Ovary (tissue), 9 donors: ENCODE measurements around the gene KBTBD13. TPM values are rescaled to one million over a fixed set of nuclear protein-coding genes. Genes with fewer than 3 reads are reported as not detected.
A peak's percentile ranks its signal among the peaks of the same experiment; 100 is the strongest.

ENCODE experiments used
- DNase-seq, 5 donors: peaks; one replicate each; pipeline ENCODE4 v3.0.0-alpha.2; 2019 to 2020
- H3K27ac ChIP-seq, 2 donors: fragments of 200-600 bp; one replicate each; pipeline versions ENCODE4 v1.5.1 to v1.8.0; 2019 to 2022
- H3K27me3 ChIP-seq: fragments of 200-600 bp; one replicate; pipeline ENCODE4 v1.8.0; 2022
- H3K36me3 ChIP-seq: fragments of 200-600 bp; sonication (generic); one replicate; pipeline ENCODE4 v1.5.1; 2019
- H3K4me1 ChIP-seq: one replicate; pipeline ENCODE4 v1.8.1; 2013; ENCODE audit warnings: mild to moderate bottlenecking, moderate library complexity; ENCODE audit not compliant: insufficient read depth
- H3K4me3 ChIP-seq: fragments of 200-600 bp; sonication (generic); one replicate; pipeline ENCODE4 v1.5.1; 2017
- H3K9me3 ChIP-seq, 2 donors: fragments of 200-600 bp in 1 of 2; sonication (generic) in 1 of 2; one replicate each; pipeline versions ENCODE4 v1.5.1 to v1.8.1; 2013 to 2019; ENCODE audit warnings: mild to moderate bottlenecking in 1 of 2, moderate library complexity in 1 of 2
- EP300 ChIP-seq: sonication (generic); formaldehyde crosslinking; IDR thresholded peaks from one replicate; pipeline ENCODE4 v1.6.1; 2017; ENCODE audit warnings: antibody characterized with exemption
- POLR2A ChIP-seq: fragments of 450-650 bp; IDR thresholded peaks from one replicate; pipeline ENCODE4 v1.6.1; 2017; ENCODE audit warnings: antibody characterized with exemption, mild to moderate bottlenecking, moderate library complexity
- WGBS, 3 donors: extraction: QIAGEN DNeasy Blood & Tissue Kit in 1 of 3; methylation state at CpG; one replicate each; pipeline versions ENCODE4 v1.1.5 to v1.1.7; 2013 to 2017; 5-methylcytosine and 5-hydroxymethylcytosine counted together
- intact Hi-C, 4 donors: fragments of 100-400 bp; cut with DNase I; formaldehyde crosslinking; loops; one replicate each; pipeline versions ENCODE4 v1.11.0 to v1.15.1; 2022 to 2023
- polyA plus RNA-seq, 2 donors: library from polyadenylated mRNA; stranded (reverse); fragments of 200-250 nt in 1 of 2; fragments of 350-450 nt in 1 of 2; fragmentation: Illumina TruSeq in 1 of 2; extraction: RNeasy Lipid Tissue Mini Kit (QIAGEN cat#74804) in 1 of 2; gene quantifications; one replicate each; pipeline ENCODE4 v1.2.3, GENCODE V29; 2013 to 2014
- total RNA-seq, 7 donors: library from RNA; depleted of rRNA in 2 of 7; stranded (reverse); fragments of >200 nt in 2 of 7; fragmentation: NEBNext Ultra II Directional in 3 of 7; extraction: Animal tissue kit (Norgen Biotek cat#: 25700) in 3 of 7; gene quantifications; one replicate each; pipeline versions ENCODE4 v1.1.0 to v1.2.4, GENCODE V29; 2016 to 2023
- TF ChIP-seq, protein P1 (sequence below), 3 donors: fragments of 450-650 bp in 2 of 3; fragments of 200-600 bp in 1 of 3; IDR thresholded peaks; one replicate each; pipeline versions ENCODE4 v1.5.1 to v1.8.0; 2016 to 2022; ENCODE audit warnings: antibody characterized with exemption in 3 of 3, mild to moderate bottlenecking in 1 of 3
- donor health status: DM: no; HTN: no; CAD: no; lungs with moderate emphysema.
- donor health status: DM: no; HTN: no; CAD: no.
- donor health status: Bipolar disorder and iron deficiency.
- donor health status: DM: yes; HTN: yes; CAD: no.
- donor health status: DM: no; HTN: no; CAD: no.
- donor health status: DM: yes; HTN: yes; CAD: no.

The KBTBD13 gene
- total and polyA plus RNA-seq, 9 donors: 0.07 to 0.28 (median 0.09) TPM; not detected in 3

DNA sequence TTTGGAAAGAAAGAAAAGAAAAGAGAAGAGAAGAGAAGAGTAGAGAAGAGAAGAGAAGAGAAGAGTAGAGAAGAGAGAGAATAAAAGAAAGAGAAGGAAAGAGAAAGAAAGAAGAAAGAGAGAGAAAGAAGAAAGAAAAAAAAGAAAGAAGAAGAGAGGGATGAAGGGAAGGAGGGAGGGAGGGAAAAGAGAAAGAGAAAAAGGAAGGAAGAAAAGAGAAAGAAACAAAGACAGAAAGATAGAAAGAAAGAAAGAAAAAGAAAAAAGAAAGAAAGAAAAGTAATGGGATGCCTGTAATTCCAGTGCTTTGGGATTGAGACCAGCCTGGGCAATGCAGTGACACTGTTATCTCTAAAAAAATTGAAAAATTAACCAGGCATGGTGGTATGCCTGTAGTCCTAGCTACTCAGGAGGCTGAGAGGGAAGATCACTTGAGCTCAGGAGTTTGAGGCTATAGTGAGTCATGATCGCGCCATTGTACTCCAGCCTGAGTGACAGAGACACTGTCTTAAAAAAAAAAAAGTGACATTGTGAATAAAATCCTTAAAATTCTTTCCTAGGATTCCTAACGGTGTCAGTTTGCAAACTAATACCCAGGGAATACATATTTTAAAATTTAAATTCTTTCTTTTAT, 10.4 kb upstream of the KBTBD13 start:
- TF ChIP-seq POLR2A (no peak), EP300 (no peak)
- TF ChIP-seq, protein P1, sequence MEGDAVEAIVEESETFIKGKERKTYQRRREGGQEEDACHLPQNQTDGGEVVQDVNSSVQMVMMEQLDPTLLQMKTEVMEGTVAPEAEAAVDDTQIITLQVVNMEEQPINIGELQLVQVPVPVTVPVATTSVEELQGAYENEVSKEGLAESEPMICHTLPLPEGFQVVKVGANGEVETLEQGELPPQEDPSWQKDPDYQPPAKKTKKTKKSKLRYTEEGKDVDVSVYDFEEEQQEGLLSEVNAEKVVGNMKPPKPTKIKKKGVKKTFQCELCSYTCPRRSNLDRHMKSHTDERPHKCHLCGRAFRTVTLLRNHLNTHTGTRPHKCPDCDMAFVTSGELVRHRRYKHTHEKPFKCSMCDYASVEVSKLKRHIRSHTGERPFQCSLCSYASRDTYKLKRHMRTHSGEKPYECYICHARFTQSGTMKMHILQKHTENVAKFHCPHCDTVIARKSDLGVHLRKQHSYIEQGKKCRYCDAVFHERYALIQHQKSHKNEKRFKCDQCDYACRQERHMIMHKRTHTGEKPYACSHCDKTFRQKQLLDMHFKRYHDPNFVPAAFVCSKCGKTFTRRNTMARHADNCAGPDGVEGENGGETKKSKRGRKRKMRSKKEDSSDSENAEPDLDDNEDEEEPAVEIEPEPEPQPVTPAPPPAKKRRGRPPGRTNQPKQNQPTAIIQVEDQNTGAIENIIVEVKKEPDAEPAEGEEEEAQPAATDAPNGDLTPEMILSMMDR (IDR thresholded peaks at IDR 0.05): no peak
- intact Hi-C loops: no loop called here
- peak overlapping the region; percentile 59 for H3K4me3 ChIP-seq

DNA sequence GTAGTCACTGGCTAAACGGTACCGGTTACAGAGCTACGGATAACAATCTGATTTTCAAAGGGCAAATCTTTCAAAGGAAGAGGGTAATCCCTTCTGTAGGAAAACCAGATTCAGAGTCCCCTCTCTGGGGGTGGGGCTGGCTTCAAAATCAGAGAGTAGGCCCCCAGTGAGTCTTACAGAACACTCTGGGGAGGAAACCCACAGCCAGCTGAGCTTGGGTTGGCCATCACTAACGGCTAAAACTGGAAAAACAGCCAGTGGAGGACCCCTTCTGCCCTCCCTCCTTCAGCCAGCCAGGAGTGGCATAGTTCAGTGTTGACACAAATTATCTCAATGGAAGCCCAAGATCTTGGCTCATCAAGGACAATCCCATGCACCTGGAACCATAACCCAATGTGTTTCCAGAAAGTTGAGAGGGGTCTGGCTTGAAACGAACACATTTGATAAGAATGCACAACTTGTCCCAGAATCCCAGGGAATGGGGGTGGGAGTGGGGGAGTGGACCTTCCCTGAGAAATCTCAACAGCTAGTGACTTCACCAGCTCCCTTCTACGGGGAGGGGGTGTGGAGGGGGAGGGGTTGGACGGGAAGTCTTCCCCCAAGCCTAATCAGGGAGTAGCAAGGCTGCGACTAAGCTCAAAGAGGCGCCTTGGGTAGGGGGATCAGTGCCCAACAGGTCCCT, 9.8 kb upstream of the KBTBD13 start:
- intact Hi-C loops: no loop called here
- 15 to 20% (median 19%) methylated on average over 9 of the region's 9 CpGs for WGBS, 3 donors

More for the DNA sequence above, 10.4 kb upstream of the KBTBD13 start:
- Histone ChIP-seq H3K27ac (peak overlapping the region; percentile 9 to 22), H3K27me3 (no peaks in the 10 kb centered on the region), H3K9me3 (no peaks in the 10 kb centered on the region), H3K36me3 (no peaks in the 10 kb centered on the region), H3K4me1 (peaks cover 11% of the 10 kb centered on the region)
- no peak for DNase-seq
- whole genome bisulfite sequencing, 3 donors: 40 to 58% (median 51%) methylated on average over 3 of the region's 3 CpGs

DNA sequence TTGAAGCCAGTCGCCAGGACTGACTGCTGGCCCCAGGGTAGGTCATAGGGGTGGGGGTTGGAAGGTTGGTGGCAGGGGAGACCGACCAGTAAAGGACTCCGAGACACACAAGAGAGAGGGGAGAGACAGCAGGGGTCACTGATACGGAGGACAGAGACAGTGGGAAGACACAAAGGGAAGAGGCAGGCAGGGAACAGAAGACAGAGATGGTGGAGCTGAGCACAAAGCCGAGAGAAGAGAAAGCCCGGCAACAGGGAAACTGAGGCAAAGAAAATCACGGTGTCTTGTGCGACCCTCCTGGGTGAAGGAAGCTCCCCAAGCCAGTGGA, 9.3 kb upstream of the KBTBD13 start:
- H3K27ac ChIP-seq: peak overlapping the region; percentile 76 to 77
- peak overlapping the region; percentile 59 for H3K4me3 ChIP-seq
- H3K36me3 ChIP-seq: no peaks in the 10 kb centered on the region
- no peaks in the 10 kb centered on the region for H3K9me3 ChIP-seq
- TF ChIP-seq EP300 (no peak), POLR2A (no peak)
- TF ChIP-seq, protein P1 (IDR thresholded peaks at IDR 0.05): no peak
- 3 to 8% (median 7%) methylated on average over 8 of the region's 8 CpGs for WGBS, 3 donors
- intact Hi-C loops: no loop called here
- no peak for DNase-seq
- no peaks in the 10 kb centered on the region for H3K27me3 ChIP-seq
- H3K4me1 ChIP-seq: peaks cover 17% of the 10 kb centered on the region

More for the DNA sequence above, 9.8 kb upstream of the KBTBD13 start:
- Histone ChIP-seq H3K4me3 (peak overlapping the region; percentile 59), H3K4me1 (peaks cover 13% of the 10 kb centered on the region), H3K27ac (peak overlapping the region; percentile 76 to 77), H3K9me3 (no peaks in the 10 kb centered on the region), H3K36me3 (no peaks in the 10 kb centered on the region), H3K27me3 (no peaks in the 10 kb centered on the region)
- no peak for TF ChIP-seq POLR2A
- no peak for TF ChIP-seq EP300
- TF ChIP-seq, protein P1 (IDR thresholded peaks at IDR 0.05): no peak
- peak; percentile 62 to 84 (median 77) for DNase-seq

DNA sequence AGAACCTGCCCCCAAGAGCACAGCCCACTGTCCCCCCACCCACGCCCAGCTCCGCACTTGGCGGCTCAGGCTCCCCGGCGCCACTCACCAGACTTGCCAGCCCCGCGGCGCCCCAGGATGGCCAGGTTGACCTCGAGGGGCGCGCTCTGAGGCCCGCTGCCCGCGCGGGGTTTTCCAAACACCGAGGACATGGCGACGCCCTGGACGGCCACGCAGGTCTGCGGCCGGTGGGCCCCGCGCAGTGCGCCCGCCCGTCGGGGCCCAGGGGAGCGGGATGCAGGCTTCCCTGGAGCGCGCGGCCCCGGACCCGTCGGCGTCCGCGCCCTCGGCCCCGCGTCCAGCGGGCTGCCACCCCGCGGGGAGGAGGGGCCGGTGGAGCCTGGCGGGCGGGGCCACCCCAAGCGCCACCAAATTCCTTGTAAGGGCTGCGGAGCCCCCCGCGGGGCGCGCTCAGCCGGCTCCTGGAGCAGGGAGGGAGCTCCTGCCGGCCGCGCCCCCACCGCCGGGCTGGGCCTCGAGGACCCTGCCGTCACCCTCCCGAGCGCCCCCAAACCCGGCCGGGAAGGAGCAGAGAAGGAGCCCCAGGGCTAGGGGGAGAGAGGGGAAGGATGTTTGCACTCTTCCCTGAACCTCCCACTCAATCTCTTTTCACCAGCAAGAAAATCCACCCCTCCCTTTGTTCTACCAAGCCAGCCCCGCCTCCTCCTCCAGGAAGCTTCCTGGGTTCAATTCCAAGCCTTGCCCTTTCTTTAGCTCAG, 8.7 kb upstream of the KBTBD13 start, which contains the start of gene RASL12:
RASL12 (minus strand) TSS at position 347 of the 758 bp plus-strand sequence; CDS start at position 191, 156 bp downstream.
- Histone ChIP-seq H3K36me3 (no peaks in the 10 kb centered on the region), H3K4me1 (peaks cover 18% of the 10 kb centered on the region), H3K9me3 (no peaks in the 10 kb centered on the region), H3K27me3 (no peaks in the 10 kb centered on the region), H3K4me3 (peak within 1 kb of the TSS; percentile 59), H3K27ac (peak within 1 kb of the TSS; percentile 76 to 77)
- WGBS, 3 donors: 1 to 3% (median 2%) methylated on average over 26 to 66 of the region's 66 CpGs
- peak in 2 of 5 donors; percentile 56 to 71 for DNase-seq
- TF ChIP-seq POLR2A: peak; percentile 26
- TF ChIP-seq, protein P1 (IDR thresholded peaks at IDR 0.05): no peak
- intact Hi-C loops: no loop called here
